ENCODE measurements around the gene GNAZ.
"Not testable (repeated sequence)": the region's sequence is repeated elsewhere in the genome, so short reads cannot be mapped to it uniquely, and the experiment has no call there.

GNAZ gene

GRCh38 chr22:23133922-23134321 is 63.6 kb downstream of the GNAZ start:
- ATAC-seq: no peak
- DNase-seq: no peak

- ATAC-seq, DNase-seq: not testable (repeated sequence)
These were observed 66.7 kb downstream of the GNAZ start for GRCh38 chr22:23136991-23137390.

DNA sequence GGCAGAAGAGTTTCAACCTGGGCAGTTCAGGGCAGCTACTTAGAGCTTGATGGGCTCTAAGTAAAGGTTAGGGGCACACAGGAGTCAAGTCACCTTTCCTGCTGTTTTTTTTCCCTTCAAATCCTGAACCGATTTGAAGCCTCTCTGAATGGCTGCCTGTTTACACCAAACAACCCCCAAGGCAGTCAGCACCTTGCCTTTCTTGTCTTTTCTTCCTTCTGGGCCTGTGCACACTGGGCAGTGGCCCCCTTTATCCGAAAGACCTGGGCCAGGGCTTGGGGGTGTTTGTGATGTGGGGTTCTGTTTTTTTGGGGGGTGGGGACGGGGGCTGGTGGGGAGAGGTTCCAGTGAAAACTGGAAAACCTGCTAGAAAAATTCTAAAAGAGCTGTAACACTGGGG is 67.1 kb downstream of the GNAZ start:
- DNase-seq (no peak), ATAC-seq (no peak)

GRCh38 chr22:23137905-23138561 is 67.7 kb downstream of the GNAZ start:
- ATAC-seq: peak; percentile 34
- peak; percentile 41 for DNase-seq

DNA sequence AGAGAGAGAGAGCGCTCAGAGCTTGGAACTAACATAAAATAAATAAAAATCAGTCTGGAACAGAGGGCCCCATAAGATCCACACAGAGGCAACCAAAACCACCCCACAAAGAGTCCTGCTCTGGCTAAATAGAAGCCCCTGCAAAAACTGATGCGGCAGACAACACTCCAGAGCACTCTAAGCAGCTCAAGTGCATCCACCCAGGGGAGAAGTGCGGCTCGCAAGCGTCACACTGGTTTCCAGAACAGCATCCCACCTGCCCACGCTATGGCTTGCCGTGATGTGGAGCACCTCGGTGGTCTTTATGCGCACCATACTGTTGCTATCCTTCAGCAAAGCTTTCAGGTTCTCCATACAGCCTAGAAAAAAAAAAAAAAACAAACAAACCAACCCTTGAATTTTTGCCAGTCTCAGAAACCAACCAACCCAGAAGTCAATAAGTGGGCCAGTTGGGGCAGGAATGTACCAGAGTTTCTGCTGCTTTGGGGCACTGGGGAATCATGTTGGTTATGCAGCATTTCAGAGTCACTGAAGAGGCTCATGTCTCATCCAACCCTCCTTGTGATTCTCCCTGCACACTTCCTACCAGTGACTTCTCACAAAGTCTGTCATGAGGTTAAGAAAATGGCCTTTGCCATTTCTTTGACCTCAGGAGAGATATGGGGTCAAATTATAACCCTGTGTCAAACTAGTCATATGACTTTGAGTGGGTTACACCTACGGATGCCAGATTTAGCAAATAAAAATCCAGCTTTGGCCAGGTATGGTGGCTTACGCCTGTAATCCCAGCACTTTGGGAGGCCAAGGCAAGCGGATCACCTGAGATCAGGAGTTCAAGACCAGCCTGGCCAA is 68.5 kb downstream of the GNAZ start:
- ATAC-seq (no peak), DNase-seq (no peak)

GRCh38 chr22:23140385-23140784 is 70.1 kb downstream of the GNAZ start:
- no peak for ATAC-seq

DNA sequence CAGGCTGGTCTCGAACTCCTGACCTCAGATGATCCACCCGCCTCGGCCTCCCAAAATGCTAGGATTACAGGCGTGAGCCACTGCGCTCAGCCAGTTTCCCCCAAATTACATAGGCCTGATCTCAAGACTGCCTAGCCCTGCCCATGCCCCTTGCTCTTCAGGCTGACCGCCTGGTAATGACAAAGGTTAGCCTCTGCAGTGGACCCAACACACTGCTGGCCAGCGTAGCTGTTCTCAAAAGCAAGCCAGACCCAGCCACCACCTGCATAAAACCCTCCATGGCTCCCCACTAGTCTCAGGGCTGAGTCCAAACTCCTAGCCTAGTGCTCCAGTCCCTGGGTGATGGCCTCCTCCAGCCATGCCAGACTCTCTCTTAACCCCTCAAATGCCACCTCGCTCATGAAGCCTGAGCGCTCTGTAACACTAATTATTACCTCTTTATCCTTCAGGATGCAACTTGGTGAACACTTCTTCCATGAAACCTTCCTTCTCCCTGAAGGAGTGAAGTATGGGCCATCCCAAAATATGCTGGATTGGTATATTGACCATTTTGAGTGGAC is 72.3 kb downstream of the GNAZ start:
- no peak for DNase-seq
- ATAC-seq: no peak

More at GRCh38 chr22:23140385-23140784, 70.1 kb downstream of the GNAZ start:
- DNase-seq: no peak

- no peak for ATAC-seq
- DNase-seq: no peak
These were observed 72.8 kb downstream of the GNAZ start for GRCh38 chr22:23143119-23143518.

- ATAC-seq (no peak), DNase-seq (no peak)
These were observed 74.1 kb downstream of the GNAZ start for GRCh38 chr22:23144432-23144831.

- DNase-seq (peak; percentile 86), ATAC-seq (peak; percentile 49)
These were observed 74.9 kb downstream of the GNAZ start, which contains the start of gene RAB36 for GRCh38 chr22:23144932-23145877. Gene RAB36 (plus strand): TSS chr22:23145477. CDS start chr22:23146617, 1,140 bp downstream.

GRCh38 chr22:23145878-23146470 is 75.7 kb downstream of the GNAZ start:
- ATAC-seq (no peak), DNase-seq (no peak)

- DNase-seq: no peak
- ATAC-seq: no peak
These were observed 76.3 kb downstream of the GNAZ start for GRCh38 chr22:23146478-23147205.

- DNase-seq (no peak), ATAC-seq (no peak)
These were observed 77.5 kb downstream of the GNAZ start for GRCh38 chr22:23147617-23148387.

- no peak for DNase-seq
- ATAC-seq: no peak
These were observed 79.5 kb downstream of the GNAZ start for GRCh38 chr22:23149743-23150238.

- DNase-seq (no peak), ATAC-seq (no peak)
These were observed 80.4 kb downstream of the GNAZ start for GRCh38 chr22:23150762-23151161.

GRCh38 chr22:23151827-23152226 is 81.5 kb downstream of the GNAZ start:
- ATAC-seq (no peak), DNase-seq (no peak)

DNA sequence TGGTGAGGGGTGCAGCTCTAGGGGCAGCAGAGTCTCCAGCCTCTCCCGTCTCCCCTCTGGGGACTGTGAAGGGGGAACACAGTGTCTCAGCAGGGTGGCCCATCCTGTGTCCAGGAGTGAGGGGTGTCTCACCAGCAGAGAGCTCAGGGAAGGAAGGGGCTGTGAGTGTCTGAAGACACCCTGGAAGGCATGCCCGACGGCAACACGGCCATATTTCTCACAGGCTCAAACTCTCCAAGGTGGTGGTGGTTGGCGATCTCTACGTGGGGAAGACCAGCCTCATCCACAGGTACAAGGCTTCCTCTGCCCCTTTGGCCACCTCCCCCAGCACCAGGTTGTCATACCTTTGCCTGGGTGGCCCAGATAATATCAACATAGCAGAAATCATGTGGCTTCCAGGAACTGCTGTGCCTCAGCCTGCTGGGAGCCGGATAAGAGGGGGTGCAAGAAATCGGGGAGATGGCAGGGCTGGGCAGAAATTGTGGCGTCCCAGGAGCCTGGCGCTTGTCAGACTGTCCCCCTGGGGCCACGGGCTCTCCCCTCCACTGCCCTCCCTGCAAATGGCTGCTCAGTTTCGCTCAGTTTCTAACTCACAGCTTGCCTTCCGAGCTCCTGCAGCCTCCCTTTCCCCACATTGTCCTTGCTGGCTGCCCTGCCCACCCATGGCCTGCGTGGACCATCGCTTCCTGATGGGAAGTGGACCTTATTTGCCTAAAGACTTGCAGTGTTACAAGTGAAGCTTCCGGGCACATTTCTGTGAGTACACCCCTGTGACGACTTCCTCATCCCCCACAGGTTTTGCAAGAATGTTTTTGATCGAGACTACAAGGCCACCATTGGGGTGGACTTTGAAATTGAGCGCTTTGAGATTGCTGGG is 82.2 kb downstream of the GNAZ start:
- no peak for ATAC-seq

GRCh38 chr22:23153994-23154393 is 83.7 kb downstream of the GNAZ start:
- no peak for ATAC-seq
- no peak for DNase-seq

More for the DNA sequence above, 82.2 kb downstream of the GNAZ start:
- no peak for DNase-seq

DNA sequence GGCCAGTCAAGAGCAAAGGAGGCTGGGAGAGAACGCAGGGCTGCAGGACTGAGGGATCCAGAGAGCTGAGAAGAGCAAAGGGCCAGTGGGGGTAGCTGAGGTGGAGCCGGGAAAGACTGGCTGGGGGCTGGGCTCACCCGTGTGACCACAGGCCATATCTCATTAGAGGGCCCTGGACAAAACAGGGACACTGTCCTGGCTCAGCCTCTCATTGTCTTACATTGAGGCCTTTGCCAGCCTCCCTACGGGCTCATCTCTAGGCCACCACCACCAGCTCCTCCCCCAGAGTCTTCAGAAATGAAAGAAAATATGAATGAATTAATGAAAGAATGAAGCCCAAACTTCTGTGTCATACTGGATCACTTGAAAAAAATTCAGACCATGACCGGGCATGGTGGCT is 84.1 kb downstream of the GNAZ start:
- DNase-seq: no peak
- no peak for ATAC-seq

Measured in stimulated activated naive CD8-positive, alpha-beta T cell treated with anti-CD3 and anti-CD28 coated beads, Interleukin-15, Interleukin-2, amounts not matched to agents 100 U/mL and 50 U/mL, for 24 hours (primary cell).